Tibial artery (tissue), 4 donors: ENCODE results near the gene POLDIP3.

Experiments
- DNase-seq, 2 donors: peaks; one replicate each; pipeline ENCODE4 v3.0.0-alpha.2; 2019
- H3K27ac ChIP-seq, 2 donors: fragments of 200-600 bp; sonication (generic) in 1 of 2; 1 replicate in 1 of 2; 2 replicates in 1 of 2; pipeline ENCODE4 v1.5.1; 2018 to 2019; ENCODE audit warnings: mild to moderate bottlenecking in 1 of 2
- H3K27me3 ChIP-seq, 2 donors: fragments of 200-600 bp; sonication (generic) in 1 of 2; one replicate each; pipeline versions ENCODE4 v1.5.1 to v1.6.0; 2016 to 2019
- H3K36me3 ChIP-seq, 3 donors: fragments of 200-600 bp; sonication (generic) in 2 of 3; one replicate each; pipeline ENCODE4 v1.5.1; 2016 to 2019; ENCODE audit warnings: mild to moderate bottlenecking in 2 of 3
- H3K4me1 ChIP-seq, 4 donors: fragments of 200-600 bp; sonication (generic) in 2 of 4; 1 replicate in 3 of 4; 2 replicates in 1 of 4; pipeline ENCODE4 v1.5.1; 2016 to 2019
- H3K4me3 ChIP-seq, 2 donors: fragments of 200-600 bp; sonication (generic) in 1 of 2; 1 replicate in 1 of 2; 2 replicates in 1 of 2; pipeline ENCODE4 v1.5.1; 2018 to 2019; ENCODE audit warnings: mild to moderate bottlenecking in 2 of 2
- H3K9me3 ChIP-seq, 3 donors: fragments of 200-600 bp; sonication (generic) in 1 of 3; one replicate each; pipeline ENCODE4 v1.5.1; 2016 to 2019
- intact Hi-C: fragments of 100-400 bp; cut with DNase I; formaldehyde crosslinking; loops from one replicate; pipeline ENCODE4 v1.15.0; 2023; ENCODE audit warnings: low total_unique reads
- TF ChIP-seq, protein P1 (sequence below), 2 experiments: fragments of 200-600 bp in 1 of 2; fragments of 450-650 bp in 1 of 2; IDR thresholded peaks; one replicate each; pipeline ENCODE4 v1.5.1; 2017 to 2019; ENCODE audit warnings: antibody characterized with exemption in 2 of 2, mild to moderate bottlenecking in 1 of 2, moderate library complexity in 1 of 2

Gene POLDIP3

DNA sequence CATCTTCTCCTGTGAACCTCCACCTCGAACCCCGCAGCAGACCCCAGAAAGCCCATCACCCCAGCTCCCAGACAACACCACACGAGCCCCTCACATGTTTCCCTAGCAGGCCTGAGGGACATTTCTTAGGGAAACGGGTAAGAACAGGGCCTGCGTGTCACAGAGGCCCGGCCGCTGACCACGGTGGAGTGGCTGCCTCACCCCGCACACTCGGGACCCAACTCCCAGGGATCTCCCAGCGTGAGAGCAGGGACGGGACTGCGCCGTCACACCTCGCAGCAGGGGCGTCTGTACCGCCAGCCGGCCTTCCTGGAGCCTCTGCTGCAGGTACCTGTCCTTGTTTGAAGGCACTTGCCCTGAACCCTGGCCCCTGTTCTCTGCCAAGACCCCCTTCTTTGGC, 15.5 kb upstream of the POLDIP3 start:
- H3K27ac ChIP-seq: peak overlapping the region in 1 of 2 donors; percentile 82
- intact Hi-C loops: no loop called here
- H3K4me1 ChIP-seq: peaks cover 2 to 28% (median 17%) of the 10 kb centered on the region in 4 donors
- H3K36me3 ChIP-seq: peaks cover 93 to 99% (median 98%) of the 10 kb centered on the region in 3 donors
- no peaks in the 10 kb centered on the region for H3K27me3 ChIP-seq
- no peak overlapping the region for H3K4me3 ChIP-seq
- TF ChIP-seq, protein P1, sequence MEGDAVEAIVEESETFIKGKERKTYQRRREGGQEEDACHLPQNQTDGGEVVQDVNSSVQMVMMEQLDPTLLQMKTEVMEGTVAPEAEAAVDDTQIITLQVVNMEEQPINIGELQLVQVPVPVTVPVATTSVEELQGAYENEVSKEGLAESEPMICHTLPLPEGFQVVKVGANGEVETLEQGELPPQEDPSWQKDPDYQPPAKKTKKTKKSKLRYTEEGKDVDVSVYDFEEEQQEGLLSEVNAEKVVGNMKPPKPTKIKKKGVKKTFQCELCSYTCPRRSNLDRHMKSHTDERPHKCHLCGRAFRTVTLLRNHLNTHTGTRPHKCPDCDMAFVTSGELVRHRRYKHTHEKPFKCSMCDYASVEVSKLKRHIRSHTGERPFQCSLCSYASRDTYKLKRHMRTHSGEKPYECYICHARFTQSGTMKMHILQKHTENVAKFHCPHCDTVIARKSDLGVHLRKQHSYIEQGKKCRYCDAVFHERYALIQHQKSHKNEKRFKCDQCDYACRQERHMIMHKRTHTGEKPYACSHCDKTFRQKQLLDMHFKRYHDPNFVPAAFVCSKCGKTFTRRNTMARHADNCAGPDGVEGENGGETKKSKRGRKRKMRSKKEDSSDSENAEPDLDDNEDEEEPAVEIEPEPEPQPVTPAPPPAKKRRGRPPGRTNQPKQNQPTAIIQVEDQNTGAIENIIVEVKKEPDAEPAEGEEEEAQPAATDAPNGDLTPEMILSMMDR (IDR thresholded peaks at IDR 0.05): no peak
- DNase-seq: no peak
- no peaks in the 10 kb centered on the region for H3K9me3 ChIP-seq

DNA sequence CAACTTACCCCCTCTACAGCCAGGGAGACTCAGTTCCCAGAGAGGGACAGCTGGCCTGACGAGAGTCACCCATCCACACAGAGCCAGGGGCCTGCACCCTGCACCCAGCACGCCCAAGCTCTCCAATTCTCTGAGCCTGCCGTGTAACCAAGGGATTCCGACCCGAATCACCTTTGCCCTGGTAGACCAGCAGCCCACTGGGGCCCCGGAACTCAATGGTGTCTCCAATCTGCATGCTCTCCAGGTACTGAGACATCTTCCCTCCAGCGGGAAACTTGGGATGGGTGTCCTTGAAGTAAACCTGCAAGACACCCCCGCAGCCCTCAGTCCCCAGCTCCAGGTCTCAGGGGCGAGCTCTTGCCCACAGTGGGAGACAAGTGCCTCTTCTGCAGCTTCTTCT, 13.3 kb upstream of the POLDIP3 start:
- peaks cover 90 to 100% (median 99%) of the 10 kb centered on the region in 3 donors for H3K36me3 ChIP-seq
- H3K27ac ChIP-seq: no peak overlapping the region
- no peaks in the 10 kb centered on the region for H3K9me3 ChIP-seq
- peaks cover 0 to 36% (median 11%) of the 10 kb centered on the region in 4 donors for H3K4me1 ChIP-seq
- intact Hi-C loops: no loop called here
- DNase-seq: no peak
- H3K4me3 ChIP-seq: no peak overlapping the region
- TF ChIP-seq, protein P1 (IDR thresholded peaks at IDR 0.05): no peak
- H3K27me3 ChIP-seq: no peaks in the 10 kb centered on the region

DNA sequence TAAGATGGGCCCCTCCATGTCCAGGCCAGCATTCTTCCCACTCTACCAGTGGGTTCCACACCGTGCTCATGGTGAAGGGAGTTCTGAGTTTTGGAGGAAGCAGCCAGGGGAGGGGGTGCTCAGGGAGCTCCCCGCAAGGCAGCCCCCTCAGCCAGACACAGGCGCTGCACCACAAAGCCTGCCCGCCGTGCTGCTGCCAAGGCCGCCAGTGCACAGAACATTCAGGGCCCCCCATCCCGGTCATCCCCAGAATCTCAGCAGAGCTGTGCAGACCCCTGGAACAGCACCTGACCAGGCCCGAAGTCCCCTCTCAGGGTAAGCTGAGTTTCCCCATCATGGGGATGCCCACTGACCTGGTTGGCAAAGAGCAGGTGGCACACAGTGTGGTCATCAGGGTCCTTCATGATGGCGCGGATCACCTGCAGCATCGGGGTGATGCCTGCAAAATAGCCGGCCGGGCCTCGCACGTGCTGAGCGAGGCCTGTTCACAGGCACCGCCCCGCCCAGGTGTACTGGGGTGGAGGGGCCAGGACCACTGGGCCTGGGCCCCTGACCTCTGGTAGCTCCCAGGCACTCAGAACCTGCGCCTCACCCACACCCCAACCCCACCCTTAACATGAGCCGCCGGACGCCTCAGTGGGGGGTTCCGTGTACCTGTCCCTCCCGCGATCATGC, 12.4 kb upstream of the POLDIP3 start:
- TF ChIP-seq, protein P1 (IDR thresholded peaks at IDR 0.05): no peak
- intact Hi-C loops: no loop called here
- peaks cover 0 to 37% (median 15%) of the 10 kb centered on the region in 4 donors for H3K4me1 ChIP-seq
- no peaks in the 10 kb centered on the region for H3K27me3 ChIP-seq
- DNase-seq: no peak
- no peak overlapping the region for H3K4me3 ChIP-seq
- H3K9me3 ChIP-seq: no peaks in the 10 kb centered on the region
- no peak overlapping the region for H3K27ac ChIP-seq
- peaks cover 86 to 100% (median 98%) of the 10 kb centered on the region in 3 donors for H3K36me3 ChIP-seq

DNA sequence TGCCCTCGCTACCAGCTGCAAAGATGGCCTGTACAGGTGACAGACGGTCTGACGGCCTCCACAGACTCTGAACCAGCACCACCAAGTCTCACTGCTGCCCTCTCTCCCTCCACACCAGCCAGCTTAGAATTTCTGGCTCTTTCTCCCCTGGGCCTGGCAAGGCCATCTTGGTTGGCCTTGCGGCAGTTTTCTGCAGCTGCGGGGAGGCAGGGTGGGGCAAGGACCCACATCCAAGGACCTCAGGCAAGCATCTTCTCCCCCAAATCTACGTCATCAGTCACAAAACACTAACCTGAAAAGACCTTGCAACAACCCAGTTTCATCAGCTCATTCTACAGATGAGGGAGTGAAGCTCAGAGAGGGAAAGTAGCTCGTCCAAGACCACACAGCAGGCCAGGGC, 11.7 kb upstream of the POLDIP3 start:
- Histone ChIP-seq H3K27ac (no peak overlapping the region), H3K9me3 (no peaks in the 10 kb centered on the region), H3K4me1 (peaks cover 2 to 37% (median 19%) of the 10 kb centered on the region in 4 donors), H3K36me3 (peaks cover 80 to 100% (median 91%) of the 10 kb centered on the region in 3 donors), H3K4me3 (no peak overlapping the region), H3K27me3 (no peaks in the 10 kb centered on the region)
- no peak for DNase-seq
- intact Hi-C loops: no loop called here
- TF ChIP-seq, protein P1 (IDR thresholded peaks at IDR 0.05): no peak

DNA sequence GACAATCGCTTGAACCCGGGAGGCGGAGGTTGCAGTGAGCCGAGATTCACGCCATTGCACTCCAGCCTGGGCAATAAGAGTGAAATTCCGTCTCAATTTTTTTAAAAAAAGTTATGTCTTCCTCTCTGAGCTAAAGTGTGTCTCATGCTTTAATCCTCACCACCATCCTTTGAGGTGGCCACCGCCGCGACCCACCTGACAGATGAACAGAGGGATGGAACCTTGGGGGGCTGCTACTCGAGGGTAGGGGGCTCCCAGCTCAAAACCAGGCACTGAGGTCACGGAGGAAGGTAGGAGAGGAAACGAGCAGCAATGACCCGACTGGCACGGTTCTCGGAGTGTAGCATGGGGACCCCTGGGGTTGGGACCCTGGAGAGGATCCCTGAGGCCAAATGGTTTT, 10.7 kb upstream of the POLDIP3 start:
- Histone ChIP-seq H3K4me3 (no peak overlapping the region), H3K27ac (no peak overlapping the region), H3K4me1 (peaks cover 7 to 42% (median 22%) of the 10 kb centered on the region in 4 donors), H3K36me3 (peaks cover 72 to 92% (median 81%) of the 10 kb centered on the region in 3 donors), H3K27me3 (no peaks in the 10 kb centered on the region), H3K9me3 (no peaks in the 10 kb centered on the region)
- TF ChIP-seq, protein P1 (IDR thresholded peaks at IDR 0.05): no peak
- intact Hi-C loops: no loop called here
- DNase-seq: no peak
